Cerebellar nuclear complex (tissue), 1 donor: ENCODE data around the gene COX5A.

Experiments
- DNase-seq, 2 experiments: peaks; one replicate each; lab custom pipeline; 2025; lab: John Stamatoyannopoulos, UW

The COX5A gene

DNA sequence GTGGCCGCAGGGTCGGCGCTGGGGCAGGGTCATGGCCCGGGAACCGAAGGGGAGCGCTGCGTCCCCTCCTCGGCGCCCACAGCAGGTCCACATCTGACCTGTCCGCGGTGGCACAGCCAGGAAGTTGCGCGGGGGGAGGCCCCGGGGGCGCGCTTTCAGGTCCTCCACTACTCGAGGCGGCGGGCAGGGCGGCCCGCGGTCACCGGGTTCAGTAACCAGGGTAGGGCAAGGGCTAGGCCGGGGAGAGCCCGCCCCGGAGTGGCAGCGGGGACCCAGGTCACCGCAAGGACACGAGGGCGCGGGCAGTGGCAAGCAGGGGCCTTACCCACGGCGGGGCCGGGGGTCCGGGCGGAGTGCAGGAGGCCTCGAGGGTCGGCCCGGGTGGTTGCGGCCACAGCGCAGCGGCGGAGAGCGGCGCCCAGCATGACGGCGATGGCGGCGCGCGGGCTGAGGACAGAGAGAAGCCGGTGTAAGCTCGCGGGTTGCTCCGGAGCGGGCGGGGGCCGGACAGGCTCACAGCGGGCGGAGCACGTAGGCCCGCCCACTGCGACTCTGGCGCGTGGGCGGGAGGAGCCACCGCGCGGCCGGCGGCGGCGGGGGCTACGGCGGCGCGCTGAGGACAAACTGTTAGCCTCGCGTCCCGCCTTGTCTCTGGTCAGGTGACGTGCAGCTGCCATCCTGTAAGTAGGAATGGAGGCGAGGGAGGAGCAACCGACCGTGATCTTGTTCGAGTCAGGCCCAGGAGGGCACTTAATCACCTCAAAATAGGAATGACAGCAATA, at the start of gene COX5A:
Gene COX5A (minus strand): TSS at position 484 of the 782 bp plus-strand sequence. CDS start 59 bp downstream, at position 425.
- DNase-seq, result peak; percentile 15 to 80

DNA sequence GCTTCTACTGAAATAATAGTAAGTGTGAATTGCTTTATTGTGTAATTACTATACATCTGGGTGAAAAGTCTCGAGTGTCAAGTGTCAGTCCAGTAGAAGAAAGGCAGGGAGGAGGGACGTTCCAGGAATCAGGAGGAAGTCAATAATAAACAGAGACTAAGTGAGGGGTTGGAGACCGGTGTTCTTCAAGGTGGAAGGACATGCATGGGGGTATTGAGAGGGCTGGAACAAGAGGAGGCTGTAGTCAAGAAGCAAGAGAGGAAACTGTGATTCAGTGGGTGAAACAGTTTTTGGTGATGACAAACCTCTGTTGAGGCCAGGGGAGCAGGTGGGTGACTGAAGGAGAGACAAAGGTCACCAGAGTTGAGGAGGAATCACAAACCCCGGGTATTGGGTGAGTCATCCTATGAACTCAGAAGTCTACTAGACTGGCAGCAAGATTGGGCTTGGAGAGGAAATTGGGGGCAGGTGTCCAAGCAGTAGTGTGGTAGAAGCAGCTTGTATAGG, 45.9 kb upstream of the COX5A start:
- no peak for DNase-seq

DNA sequence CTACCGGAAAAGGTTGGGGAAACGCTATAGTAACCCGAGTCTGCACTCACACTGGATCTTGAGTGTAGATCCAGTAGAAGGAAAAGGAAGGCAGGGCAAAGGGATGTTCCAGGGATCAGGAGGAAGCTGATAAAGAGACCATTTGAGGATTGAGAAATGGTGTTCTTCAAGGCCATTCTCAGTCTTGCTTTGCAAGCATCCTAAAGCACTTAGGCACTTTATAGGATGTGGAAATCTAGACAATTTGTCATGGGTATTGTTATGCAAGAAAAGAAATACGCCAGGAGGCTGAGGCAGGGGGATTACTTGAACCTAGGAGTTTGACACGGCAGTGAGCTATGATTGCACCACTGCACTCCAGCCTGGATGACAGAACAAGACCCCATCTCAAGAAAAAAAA, 44.3 kb upstream of the COX5A start:
- no peak for DNase-seq

DNA sequence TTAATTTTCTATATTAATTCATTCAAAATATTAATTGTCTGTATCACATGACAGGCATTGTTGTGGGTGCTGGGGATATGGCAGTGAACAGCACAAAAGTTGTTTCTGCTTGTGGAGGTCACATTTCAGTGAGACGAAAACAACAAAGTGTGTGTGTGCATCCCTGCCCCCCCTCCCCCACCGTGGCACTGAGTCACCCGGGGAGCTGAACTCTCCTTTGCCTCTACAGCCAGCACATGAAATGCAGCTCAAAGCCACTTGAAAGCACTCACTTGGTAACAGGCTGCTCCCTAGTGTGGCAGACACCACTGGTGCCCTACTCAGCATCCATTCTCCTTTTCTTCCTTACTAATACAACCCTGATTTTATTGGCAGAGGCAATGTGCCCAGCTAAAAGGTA, 40.6 kb upstream of the COX5A start:
- no peak for DNase-seq

DNA sequence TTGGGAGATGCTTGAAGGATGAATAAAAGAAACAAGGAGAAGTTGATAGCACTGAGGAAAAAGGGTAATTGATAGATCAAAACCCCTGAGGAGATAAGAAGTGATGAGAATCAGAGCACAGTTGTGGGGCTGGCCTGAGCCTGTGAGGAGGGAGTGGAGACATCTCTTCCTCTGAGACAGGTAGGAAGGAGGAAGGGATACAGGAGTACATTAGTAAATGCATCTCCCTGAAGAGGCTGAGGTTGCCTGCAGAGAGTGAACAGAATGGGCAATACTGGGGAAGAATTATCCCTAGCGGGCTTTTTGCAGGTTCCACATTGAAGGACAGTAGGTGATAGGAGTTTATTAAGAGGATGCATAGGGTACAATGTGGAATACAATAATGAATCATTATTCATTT, 40.2 kb upstream of the COX5A start:
- DNase-seq, result no peak

DNA sequence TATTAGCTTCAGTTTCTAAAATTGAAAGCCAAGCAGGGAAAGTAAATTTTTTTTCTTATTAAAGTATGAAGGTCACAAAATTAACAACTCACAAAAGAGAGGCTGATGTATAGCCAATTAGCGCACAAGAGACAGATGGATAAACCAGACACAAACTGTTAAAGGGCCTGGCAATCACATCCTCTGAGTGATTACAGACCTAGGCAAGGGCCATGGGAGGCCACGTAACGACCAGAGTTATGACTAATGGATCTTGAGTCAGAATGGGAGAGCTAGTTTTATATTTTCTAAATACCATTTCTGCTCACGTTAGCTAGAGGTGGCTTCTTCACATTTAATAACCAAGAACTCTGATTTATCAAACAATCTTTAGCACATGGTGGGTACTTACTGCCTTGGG, 39.7 kb upstream of the COX5A start:
- no peak for DNase-seq

DNA sequence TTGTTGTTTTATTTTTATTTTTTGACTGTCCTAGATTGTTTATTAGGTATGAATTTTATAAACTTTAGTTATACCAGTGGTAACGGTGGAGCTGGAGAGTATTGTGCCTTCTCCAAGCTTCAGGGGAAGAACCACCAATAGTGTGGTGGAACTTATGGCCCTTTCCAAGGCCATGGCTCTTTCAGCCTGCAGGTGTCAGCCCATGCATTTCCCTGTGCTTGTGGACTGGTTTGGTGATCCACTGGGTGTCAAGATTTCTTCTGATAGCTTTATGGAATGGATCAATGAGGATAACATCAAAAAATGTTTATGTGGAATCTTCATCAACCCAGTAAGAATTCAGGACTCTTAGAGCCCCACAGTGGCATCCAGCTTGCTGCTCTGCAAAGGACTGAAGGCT, 38.3 kb upstream of the COX5A start:
- DNase-seq, result no peak

DNA sequence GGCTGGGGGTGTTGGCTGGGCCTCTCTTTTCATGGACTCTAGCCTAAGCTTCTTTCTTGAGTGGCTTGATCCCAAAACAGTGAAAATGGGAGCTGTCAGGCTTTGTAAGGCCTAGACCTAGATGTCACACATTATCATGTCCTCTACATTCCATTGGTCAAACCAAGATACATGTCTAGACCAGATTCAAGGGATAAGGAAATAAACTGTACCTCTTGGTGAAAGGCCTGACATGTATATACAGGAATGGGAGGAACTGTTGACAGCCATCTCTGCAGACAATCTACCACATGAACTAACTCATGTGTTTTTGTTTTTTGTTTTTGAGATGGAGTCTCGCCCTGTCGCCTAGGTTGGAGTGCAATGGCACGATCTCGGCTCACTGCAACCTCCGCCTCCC, 29.8 kb upstream of the COX5A start:
- no peak for DNase-seq

DNA sequence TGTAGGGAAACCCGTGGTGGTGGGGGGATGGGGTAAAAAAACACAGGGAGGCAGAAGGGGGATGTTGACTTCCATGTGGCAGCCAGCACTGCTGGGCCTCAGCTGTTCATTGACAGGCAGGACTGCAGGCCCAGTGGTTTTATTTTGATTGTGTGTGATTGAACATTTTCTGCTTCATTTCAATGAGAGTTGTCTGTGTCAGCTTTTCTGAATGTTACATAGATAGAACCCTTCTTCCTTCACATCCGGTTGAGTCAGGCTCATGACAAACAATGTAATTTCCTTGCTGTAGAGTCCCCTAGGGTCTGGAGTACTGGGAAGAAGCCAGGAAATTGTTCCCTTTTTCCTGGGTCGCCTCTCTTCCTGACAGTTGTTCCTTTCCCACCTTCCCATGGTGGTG, 26.9 kb upstream of the COX5A start:
- DNase-seq, result no peak

DNA sequence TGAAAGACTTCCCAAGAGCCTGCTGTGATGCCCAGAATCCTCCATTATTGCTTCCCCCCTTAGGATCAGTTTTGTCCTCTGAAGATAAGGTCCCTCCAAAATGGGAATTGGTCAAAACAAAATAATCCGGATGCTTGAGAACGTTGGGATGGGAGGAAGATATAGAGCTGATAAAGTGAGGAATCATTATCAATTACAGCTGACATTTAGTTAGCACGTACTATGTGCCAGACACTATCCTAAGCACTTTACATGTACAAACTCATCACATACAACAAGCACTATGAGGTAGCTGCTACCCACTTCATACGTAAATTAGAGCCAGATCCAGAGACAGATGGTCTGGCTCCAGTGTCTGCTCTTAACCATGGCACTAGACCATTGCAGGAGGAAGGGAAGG, 25.3 kb upstream of the COX5A start:
- no peak for DNase-seq

DNA sequence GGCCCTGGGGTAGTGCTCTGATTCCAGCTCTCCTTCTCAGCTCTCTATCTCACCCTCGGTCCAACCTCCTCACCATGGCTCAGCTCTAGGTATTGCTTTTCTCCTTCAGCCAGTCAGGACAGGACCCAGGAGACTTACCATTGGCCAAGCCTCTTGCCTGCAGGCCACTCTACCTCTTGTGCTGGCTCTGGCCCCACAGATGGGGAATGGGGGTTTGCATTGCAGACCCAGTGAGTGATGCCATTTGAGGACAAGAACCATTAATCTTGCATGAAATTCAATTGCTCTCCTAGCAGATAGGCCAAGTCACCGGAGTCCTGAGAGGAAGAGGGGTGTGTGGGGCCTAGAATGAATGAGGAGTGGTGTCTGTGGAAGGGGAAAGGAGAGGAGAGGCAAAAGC, 24.8 kb upstream of the COX5A start:
- no peak for DNase-seq

DNA sequence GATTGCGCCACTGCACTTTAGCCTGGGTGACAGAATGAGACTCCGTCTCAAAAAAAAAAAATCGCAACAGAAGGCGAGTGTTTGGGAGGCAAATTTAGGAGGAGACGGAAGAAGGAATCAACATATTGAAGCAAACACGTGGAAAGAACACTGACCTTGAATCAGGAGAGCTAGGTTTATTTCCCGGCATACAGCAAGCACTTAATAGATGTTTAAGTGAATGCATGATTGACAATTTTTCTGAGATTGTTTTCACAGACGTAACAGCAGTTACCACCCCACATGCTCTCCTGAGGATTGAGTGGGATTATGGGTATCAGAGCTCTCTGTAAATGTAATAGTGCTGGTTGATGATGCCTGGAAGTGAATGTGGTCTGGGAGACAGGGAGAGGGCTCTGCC, 24.3 kb upstream of the COX5A start:
- no peak for DNase-seq

DNA sequence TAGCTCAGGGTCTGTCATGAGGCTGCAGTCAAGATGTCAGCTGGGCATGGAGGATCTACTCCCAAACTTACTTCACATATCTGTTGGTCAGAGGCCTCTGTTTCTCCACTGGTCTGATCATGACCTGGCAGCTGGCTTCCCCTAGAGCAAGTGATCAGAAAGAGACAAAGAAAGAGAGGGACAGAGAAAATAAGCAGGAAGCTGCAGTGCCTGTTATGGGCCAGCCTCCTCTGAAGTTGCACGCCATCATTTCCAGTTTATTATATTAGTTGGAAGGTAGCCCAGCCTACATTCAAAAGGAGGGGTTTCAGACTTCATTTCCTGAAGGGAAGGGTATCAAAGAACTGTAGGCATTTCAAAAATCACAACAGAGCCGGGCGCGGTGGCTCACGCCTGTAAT, 23.7 kb upstream of the COX5A start:
- no peak for DNase-seq

DNA sequence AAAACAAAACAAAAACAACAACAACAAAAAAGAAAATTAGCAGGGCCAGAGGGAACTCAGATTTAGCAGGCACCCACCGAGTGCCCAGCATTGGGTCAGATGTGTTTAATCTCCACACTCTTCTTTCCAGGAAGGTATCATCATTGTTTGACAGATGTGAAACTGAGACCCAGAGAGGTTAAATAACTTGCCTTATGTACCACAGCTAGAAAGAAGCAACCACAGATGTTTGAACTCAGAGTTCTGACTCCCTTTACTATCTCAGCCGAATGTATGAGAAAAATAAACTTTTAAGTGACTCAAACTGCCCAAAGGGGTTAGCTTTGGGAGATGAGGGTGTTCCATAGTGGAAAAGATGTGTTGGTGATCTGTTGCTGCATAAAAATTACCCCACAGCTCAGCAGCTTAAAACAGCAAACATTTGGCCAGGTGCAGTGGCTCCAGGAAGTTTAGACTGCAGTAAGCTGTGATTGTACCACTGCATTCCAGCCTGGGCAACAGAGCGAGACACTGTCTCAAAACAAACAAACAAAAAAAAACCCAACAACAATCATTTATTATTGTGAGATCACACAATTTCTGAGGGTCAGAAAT, 23.2 kb upstream of the COX5A start:
- DNase-seq, result no peak

DNA sequence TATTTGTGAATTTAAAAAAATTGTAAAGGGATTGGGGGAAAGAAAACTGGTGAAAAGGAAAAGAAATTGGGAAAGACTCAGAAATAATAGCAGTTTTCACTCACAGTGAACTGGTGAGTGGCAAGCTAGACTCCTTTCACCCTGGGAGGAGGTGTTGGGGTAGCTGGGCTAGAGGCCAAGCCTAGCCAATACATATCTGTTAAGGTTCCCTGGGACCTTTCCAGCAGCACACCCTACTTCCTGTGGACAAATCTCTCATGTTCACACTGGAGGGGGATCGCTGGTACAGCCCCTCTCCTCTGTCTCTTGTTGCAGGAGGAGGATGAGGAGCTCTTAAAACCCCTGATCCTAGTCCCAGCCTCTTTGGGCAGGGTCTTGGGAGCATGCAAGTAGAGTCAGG, 22.4 kb upstream of the COX5A start:
- no peak for DNase-seq

DNA sequence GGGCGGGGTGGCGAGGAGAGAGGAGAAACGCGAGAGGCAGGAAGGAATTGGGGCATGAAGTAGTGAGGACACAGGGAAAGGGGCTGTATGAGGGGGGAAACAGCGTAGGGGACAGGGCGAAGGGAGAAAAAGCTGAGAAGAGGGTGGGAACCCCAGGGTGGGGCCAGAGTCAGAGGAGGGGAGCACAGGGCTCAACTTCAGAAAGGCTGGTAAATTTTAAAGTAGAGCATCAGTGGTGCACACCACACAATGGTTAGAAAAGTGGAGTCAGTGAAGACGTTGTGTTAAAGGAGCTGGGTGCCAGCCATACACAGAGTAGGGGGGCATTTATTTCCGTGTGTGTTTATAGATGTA, 21.7 kb upstream of the COX5A start:
- no peak for DNase-seq

DNA sequence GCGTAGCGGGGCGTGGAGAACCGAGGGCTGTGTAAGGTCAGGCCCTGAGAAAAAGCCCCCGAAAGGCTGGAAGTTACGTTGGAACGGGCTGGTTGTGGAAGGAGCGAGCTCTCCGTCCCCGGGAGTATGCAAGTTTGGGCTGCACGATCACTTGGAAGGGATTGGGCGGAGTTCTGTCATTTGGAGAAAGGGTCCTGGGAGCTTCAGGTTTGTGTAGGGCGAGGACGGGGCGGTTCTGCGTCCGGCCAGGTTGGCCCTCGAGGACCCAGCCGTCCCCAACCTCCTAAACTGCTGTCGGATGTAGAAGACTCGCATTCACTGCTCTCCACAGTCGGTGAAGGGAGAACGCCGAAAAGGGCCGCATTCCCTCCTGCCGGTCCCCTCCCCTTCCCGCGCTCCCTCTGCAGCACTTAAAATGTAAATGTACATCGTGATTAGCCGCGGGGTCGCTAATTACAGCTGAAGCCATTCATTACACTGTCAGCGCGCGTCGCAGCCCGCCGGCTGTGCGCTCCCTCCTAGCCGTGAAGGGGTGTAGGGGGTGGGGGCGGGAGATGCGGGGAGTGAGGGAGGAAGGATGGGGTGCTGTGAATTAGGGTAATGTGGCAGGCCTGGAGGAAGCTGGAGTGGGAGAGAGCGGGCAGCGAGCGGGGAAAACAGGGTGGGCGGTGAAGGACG, 21.2 kb upstream of the COX5A start:
- DNase-seq, result no peak

DNA sequence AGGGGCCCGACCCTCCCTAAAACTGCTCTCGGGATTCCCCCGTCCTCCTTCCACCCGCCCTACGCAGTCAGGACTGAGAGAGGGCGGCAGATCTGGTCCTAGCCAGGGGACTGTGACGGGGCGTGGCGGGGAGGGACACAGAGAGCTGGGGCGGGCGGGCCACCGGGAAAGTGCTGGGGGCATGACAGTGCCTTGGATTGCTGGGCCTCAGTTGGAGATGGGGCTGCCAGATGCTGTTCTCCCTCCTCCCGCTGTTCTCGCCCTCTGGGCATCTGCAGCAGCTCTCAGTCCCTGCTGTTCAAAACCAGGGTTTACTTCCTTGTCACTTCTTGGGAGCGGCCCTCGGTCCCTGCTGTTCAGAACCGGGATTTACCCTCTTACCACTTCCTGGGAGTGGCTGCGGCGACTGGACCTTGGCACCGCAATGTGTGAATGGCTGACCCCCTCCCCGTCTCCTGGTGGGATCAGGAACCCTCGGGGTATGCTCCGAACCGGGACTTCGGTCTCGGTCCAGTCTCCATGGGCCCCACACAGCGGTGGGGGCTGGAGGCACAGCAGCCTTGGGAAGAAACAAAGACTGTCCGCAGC, 20.5 kb upstream of the COX5A start:
- no peak for DNase-seq

DNA sequence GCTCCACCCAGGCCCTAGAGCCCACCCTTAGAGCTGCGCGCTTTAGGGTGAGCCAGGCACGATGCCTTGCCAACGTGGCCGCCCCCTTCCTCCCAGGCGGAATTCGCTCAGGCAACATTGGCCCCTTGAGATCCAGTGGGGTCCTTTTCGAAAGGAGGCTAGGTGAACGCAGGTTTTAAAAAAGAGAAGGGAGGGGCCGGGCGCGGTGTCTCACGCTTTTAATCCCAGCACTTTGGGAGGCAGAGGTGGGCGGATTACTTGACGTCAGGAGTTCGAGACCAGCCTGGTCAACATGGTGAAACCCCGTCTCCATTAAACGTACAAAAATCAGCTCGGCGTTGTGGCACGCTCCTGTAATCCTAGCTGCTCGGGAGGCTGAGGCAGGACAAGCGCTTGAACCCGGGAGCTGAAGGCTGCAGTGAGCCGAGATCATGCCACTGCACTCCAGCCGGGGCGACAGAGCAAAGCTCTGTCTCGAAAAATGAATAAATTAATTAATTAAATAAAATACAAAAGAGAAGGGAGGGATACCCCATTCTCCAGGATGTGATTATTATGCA, 19.7 kb upstream of the COX5A start:
- DNase-seq, result no peak

DNA sequence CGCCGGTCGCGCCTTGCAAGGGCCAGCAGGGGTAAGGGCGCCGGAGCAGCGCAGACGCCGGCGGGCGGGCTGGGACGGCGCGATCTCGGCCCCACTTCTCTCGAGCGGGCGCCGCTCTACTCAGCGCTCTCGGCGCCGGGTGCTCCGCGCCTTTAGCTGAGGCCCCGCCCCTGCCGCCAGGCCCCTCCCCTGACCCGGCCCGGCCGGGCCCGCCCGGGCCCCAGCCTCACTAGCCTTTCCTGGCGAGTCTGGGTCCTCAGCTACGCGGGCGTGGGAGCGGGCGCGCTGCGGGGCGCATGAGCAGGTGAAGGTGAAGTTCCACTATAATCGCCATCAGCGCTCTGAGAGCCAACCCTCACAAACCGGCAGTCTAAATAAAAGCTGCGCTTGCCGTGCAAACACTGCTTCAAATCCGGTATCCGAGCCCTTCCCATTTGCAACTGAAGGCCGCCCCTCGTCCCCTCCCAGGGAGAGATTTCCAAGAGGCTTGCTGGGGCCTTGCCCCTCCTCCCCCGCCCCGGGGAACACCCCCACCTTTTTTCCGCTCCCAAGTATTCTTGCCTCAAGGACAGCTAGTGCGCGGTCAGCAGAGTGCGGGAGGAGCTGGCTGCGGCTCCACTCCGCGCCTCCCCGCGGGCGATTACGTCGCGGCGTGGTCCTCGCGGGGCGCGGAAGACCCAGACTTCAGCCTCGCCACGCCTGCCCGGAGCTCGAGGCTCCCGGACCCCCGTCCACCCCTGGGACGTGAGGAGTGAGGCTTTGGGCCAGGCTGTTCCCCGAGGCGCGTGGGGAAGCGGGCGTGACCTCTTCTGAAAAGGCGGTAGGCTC, 19.0 kb upstream of the COX5A start, which contains the start of gene RPP25:
Gene RPP25 (minus strand): TSS at position 125 of the 828 bp plus-strand sequence. CDS start 189 bp downstream, outside the sequence.
- DNase-seq, result no peak
